ENCODE data around the gene SPNS3. TPM values are rescaled to one million over a fixed set of nuclear protein-coding genes. Genes with fewer than 3 reads are reported as not detected.

SPNS3 gene
- total RNA-seq, 1 experiment from 2014 or later: not detected

GRCh38 chr17:4417129-4417667, 16.5 kb upstream of the SPNS3 start:
- in situ Hi-C loops (cut with HindIII; ENCODE audit: low pct_unique_long_range_greater_than_20kb, low sequenced_read_pairs): no loop called here
- no peak for DNase-seq (ENCODE audit: low read depth, low spot score)

GRCh38 chr17:4420692-4421131, 13.0 kb upstream of the SPNS3 start:
- in situ Hi-C loops (cut with HindIII; ENCODE audit: low pct_unique_long_range_greater_than_20kb, low sequenced_read_pairs): no loop called here
- peak; percentile 86 for DNase-seq (ENCODE audit: low read depth, low spot score)

GRCh38 chr17:4422864-4423263, 10.9 kb upstream of the SPNS3 start:
- in situ Hi-C loops (cut with HindIII; ENCODE audit: low pct_unique_long_range_greater_than_20kb, low sequenced_read_pairs): no loop called here
- no peak for DNase-seq (ENCODE audit: low read depth, low spot score)

GRCh38 chr17:4425398-4425797, 8.3 kb upstream of the SPNS3 start:
- no peak for DNase-seq (ENCODE audit: low read depth, low spot score)
- in situ Hi-C loops (cut with HindIII; ENCODE audit: low pct_unique_long_range_greater_than_20kb, low sequenced_read_pairs): no loop called here

DNA sequence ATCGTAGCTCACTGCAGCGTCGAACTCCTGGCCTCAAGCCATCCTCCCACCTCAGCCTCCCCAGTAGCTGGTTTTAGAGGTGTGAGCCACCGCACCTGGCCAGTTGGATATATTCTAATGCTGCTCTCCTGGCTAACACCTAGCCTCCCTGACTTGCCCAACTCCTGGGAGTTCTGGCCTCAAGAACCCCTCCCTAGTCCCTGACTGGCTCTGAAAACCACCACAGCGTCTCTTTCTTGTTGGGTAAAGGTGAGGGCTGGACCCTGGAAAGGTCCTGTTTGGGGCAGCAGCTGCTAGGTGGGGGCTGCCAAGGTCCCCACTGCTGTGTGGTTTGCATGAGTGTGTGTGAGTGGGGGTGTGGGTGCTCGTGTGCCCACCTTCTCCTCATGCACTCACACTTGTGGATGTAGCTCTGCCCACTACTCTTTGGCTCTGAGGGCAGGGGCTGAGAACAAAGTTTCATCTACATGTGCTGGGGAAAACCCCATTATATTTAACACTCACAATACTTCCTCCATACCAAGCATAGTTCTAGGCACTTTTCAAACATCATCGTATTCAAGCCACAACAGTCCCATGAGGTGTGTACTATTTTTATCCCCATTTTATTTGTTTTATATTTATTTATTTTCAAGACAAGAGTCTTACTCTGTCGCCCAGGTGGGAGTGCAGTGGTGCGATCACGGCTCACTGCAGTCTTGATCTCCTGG, 7.1 kb upstream of the SPNS3 start:
- DNase-seq (ENCODE audit: low read depth, low spot score): no peak
- in situ Hi-C loops (cut with HindIII; ENCODE audit: low pct_unique_long_range_greater_than_20kb, low sequenced_read_pairs): no loop called here

DNA sequence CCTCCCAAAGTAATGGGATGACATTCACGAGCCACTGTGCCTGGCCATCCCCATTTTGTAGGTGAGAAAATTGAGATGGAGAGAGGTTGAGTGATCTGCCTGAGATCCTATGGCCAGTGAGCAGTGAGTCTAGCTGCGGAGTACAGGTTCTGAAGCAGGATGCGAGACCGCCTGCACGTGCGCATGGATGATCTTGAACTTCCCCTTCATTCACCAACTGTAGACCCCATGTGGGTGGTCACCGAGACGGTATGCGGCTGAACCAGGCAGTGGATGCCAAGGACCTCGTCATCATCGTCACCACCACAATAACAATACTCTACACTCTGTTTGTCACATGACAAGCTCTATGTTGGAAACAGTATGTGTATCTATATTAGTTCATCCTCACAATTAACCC, 6.2 kb upstream of the SPNS3 start:
- in situ Hi-C loops (cut with HindIII; ENCODE audit: low pct_unique_long_range_greater_than_20kb, low sequenced_read_pairs): no loop called here

GRCh38 chr17:4436381-4436780, 2.6 kb downstream of the SPNS3 start:
- in situ Hi-C loops (cut with HindIII; ENCODE audit: low pct_unique_long_range_greater_than_20kb, low sequenced_read_pairs): no loop called here
- no peak for DNase-seq (ENCODE audit: low read depth, low spot score)

More for the DNA sequence above, 6.2 kb upstream of the SPNS3 start:
- DNase-seq (ENCODE audit: low read depth, low spot score): no peak

GRCh38 chr17:4436846-4437245, 3.1 kb downstream of the SPNS3 start:
- in situ Hi-C loops (cut with HindIII; ENCODE audit: low pct_unique_long_range_greater_than_20kb, low sequenced_read_pairs): no loop called here

DNA sequence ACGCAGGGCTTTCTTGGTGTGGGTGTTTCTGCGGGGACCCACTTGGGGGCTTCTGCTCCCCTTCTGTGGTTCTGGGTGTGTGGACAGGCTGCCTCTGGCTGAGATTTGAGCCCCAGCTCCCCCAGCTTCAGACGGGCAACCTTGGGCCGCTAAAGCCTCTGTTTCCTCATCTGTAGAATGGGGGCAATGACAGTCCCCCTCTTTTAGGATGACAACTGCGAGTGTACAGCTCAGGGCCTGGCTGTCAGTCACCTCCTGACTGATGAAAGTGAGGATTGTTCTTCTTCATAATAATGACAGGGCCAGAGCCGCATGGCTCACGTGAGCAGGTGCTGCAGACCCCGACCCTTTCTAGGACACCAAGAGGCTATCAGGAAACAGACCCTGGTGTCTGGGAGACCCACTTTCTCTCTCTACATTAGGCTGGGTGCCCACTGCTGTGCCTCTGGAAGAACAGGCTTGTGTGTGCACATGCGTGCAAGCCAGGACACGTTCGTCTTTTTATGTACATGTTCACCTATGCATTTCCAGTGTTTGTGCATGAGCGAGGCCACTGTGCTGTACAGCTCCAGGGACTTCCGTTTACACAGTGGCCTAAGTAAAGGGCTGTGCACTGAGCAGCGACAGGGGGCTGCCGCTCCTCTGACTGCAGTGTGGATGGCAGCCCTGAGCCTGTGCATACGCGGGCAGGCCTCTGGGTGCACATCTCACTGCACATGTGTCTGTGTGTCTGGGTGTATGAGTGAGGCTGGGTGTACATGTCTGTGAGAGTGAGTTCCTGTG, 4.6 kb downstream of the SPNS3 start:
- in situ Hi-C loops (cut with HindIII; ENCODE audit: low pct_unique_long_range_greater_than_20kb, low sequenced_read_pairs): no loop called here
- DNase-seq (ENCODE audit: low read depth, low spot score): no peak

More at GRCh38 chr17:4436846-4437245, 3.1 kb downstream of the SPNS3 start:
- DNase-seq (ENCODE audit: low read depth, low spot score): no peak

DNA sequence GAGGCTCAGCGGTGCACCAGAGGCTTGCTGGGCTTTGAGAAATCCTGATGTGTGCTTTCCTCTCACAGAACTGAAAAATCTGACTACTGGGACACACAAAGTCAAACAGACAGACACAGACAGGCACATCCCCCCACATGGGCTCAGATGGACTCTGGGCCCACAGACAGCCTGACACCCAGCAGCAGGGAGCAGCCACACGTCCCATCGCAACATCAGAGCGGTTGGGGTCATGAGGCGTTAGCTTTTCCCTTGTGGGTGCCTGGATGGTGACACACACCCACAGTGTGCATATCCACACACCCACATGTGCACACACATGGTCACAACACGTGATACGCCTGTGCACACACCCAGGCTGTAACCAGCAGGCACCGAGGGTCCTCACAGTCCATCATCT, 6.3 kb downstream of the SPNS3 start:
- no peak for DNase-seq (ENCODE audit: low read depth, low spot score)
- in situ Hi-C loops (cut with HindIII; ENCODE audit: low pct_unique_long_range_greater_than_20kb, low sequenced_read_pairs): no loop called here

GRCh38 chr17:4440690-4441686, 7.2 kb downstream of the SPNS3 start:
- in situ Hi-C loops (cut with HindIII; ENCODE audit: low pct_unique_long_range_greater_than_20kb, low sequenced_read_pairs): no loop called here
- DNase-seq (ENCODE audit: low read depth, low spot score): no peak

DNA sequence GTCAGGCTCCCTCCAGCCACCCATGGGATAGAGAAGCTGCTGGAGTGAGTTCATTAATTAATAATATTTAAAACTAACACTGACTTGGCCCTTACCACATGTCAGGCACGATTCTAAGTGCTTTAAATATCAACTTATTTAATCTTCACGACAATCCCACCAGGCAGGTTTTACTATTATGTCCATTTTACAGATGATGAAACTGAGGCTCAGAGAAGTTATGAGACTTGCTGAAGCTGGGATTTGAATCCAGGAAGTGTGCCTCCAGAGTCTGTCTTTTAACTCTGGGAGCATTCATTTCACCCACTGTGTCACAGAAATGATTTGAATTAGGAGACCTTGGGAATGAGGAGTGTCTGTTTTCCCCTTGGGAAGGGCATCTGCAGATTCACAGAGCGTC, 8.8 kb downstream of the SPNS3 start:
- in situ Hi-C loops (cut with HindIII; ENCODE audit: low pct_unique_long_range_greater_than_20kb, low sequenced_read_pairs): no loop called here
- no peak for DNase-seq (ENCODE audit: low read depth, low spot score)

DNA sequence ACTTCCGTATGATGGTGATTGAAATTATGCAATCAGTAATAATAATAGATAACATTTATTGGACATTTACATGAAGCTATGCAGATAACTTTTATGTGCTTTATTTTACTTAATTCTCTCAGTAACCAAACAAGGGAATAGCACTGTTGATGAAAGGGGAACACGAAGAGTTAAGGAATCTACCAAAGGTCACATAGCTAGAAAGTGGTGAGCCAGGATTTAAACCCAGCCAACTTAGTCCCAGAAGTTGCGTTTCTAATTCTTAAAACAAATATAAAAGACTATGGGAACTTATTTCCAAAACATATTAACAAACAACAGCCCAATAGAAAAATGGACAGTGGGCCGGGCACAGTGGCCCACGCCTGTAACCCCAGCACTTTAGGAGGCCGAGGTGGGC, 9.7 kb downstream of the SPNS3 start:
- in situ Hi-C loops (cut with HindIII; ENCODE audit: low pct_unique_long_range_greater_than_20kb, low sequenced_read_pairs): no loop called here
- DNase-seq (ENCODE audit: low read depth, low spot score): no peak

- in situ Hi-C loops (cut with HindIII; ENCODE audit: low pct_unique_long_range_greater_than_20kb, low sequenced_read_pairs): no loop called here
- no peak for DNase-seq (ENCODE audit: low read depth, low spot score)
These were observed 11.2 kb downstream of the SPNS3 start for GRCh38 chr17:4444782-4445473.

DNA sequence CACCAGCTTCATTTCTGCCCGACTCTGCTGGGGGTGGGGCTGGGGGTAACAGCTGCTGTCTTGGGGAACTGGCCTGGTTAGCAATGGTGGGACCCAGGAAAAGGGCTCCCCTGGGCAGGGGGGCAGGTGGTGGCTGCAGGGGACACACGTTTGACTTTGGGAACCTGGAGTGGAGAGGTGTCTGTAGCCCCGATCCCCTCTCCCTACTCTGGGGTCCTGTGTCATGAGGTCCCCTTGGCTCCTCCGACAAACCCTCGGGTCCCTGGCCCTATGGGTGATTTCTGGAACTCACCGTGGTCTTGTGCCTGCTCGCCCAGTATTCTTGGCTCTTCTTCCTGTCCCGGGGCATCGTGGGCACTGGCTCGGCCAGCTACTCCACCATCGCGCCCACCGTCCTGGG, 12.0 kb downstream of the SPNS3 start:
- in situ Hi-C loops (cut with HindIII; ENCODE audit: low pct_unique_long_range_greater_than_20kb, low sequenced_read_pairs): no loop called here
- no peak for DNase-seq (ENCODE audit: low read depth, low spot score)

DNA sequence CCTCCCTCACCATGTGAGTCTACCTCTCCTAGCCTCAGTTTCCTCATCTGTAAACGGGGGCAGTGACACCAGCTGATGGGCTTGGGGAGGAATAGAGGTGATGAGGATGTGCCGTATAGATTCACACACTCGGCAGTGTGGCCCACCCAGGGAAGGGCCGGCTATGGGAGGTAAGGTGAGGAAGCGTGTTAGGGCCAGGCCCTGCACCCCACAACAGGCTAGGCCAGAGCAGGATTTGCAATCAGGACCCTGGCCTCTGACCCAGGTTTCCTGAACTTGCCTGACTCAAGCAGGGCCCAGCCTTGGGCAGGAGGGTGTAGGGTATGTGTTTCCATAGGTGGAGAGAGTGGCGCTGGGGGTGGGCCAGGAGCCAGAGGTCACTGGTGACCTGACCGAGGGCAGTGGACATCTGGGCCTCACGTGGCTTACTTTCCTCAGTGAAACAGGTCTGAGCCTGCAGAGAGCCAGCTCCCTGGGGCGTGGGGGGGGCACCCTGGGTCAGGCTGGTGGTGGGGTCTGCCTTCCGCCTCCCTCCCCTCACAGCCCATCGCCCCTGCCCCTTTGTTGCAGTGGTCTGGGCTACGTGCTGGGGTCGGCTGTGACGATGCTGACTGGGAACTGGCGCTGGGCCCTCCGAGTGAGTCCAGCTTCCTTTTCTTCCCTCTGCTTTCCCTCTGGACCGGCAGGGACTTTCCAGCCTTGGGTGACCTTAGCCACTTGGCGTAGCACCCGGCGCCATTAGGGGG, 12.8 kb downstream of the SPNS3 start:
- in situ Hi-C loops (cut with HindIII; ENCODE audit: low pct_unique_long_range_greater_than_20kb, low sequenced_read_pairs): no loop called here
- no peak for DNase-seq (ENCODE audit: low read depth, low spot score)
